NCI-H2227 (cell line): ENCODE measurements around the gene KCNH5.

Experiments used
- DNase-seq: peaks from one replicate; lab custom pipeline; 2025; ENCODE audit not compliant: unreplicated experiment; lab: John Stamatoyannopoulos, UW

KCNH5 gene

DNA sequence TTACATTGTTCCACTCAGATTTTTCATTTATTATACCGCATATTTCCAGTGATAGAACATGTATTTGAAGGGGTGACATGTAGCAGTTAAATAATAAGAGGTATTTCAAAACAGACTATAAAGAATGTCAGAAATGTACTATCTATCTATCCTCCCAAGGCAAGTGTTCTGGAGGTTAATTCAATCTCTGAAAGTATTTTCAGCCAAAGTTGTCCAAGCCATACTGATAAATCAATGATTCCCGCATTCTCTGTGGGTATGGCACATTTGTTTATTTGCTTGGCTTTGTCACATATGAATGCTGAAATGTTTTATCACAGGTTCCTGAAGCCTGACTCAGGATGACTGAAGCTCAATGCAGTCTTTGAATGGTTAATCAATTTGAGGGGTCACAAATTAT, 35.8 kb downstream of the KCNH5 start:
- DNase-seq, result no peak

DNA sequence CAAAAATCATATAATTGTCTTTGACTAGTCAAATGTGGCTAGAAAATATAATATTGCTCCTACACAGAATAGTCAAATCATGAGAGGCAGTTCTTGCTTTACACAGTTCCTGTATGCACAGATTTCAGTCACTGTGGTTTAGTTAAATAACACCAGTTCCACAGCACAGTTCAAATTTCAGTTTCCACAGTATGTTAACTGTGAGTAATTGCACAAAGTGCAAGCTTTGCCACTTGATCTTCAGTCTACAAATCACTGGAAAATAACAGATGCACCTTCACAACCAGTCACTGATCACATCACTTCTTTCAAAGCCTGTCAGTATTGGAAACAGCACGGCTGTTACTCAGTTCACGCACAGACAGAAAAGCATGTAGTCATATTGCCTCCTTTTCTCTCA, 38.7 kb downstream of the KCNH5 start:
- DNase-seq, result no peak

DNA sequence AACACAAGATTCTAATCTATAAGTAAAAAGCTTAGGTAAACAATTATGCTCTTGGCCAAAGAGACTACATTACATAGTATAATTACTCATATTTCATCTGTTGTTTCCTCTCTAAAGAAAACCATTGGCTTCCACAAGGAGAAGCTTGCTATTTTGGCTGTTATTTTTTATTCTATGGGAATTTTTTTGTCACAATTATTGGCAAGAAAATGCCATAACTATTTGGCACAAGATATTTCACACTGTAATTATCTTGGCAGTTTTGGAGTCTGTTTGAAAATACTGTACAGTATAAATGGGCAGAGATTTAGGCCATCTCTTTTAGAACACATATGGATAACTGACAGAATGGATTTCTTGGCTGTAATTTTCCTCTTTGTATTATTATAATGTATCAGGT, 51.2 kb downstream of the KCNH5 start:
- no peak for DNase-seq

DNA sequence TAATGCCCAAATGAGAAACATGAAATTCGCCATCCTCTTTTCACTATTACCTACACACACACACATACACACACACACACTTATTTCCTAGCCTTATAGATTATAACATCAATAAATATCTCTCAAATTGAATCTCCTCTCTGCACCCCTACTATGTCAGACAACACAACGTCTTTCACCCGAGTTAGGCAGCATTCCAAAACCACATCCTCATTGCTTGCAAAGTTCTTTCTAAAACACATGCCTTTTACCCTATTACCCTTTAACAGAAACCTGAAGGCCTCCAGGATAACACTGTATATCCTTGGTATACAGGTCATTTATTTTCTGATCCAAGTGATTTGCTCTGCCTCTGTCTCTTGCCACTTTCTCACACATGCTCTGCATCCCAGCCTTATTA, 56.3 kb downstream of the KCNH5 start:
- DNase-seq, result no peak

DNA sequence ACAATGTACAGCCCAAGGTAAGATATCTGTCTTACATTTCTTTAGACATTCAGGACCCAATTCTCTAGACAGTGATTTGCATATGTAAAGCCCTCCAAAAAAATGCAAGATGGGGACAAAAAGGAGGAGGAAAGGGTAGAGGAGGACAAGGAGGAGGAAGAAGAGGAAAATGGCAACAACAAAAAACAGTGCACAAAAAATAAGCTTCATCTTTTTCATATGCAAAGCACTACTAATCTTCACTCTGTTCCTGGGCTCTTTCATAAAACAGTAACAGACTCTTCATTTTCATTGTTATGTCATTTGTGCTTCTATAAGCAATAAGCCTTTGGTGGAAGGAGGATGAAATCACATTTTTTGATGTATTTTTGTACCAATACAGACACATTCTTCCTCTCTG, 61.4 kb downstream of the KCNH5 start:
- no peak for DNase-seq

DNA sequence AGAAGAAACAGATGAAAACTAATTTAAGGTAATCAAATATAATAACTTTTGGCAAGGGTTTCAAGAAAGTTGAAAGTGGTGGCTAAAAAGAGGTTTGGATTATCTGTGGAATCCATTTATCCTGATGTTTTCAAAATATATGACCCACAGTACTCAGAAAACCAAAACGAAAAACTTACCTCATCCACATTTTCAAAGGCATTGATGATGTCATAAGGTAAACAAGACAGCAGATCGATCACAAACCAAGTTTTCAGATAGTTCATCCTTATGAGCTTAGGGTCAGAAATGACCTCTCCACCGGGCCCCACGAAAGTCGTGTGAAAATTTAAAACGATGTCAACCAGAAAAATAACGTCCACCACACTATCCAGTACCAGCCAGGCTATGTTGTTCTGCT, 64.6 kb downstream of the KCNH5 start:
- no peak for DNase-seq

DNA sequence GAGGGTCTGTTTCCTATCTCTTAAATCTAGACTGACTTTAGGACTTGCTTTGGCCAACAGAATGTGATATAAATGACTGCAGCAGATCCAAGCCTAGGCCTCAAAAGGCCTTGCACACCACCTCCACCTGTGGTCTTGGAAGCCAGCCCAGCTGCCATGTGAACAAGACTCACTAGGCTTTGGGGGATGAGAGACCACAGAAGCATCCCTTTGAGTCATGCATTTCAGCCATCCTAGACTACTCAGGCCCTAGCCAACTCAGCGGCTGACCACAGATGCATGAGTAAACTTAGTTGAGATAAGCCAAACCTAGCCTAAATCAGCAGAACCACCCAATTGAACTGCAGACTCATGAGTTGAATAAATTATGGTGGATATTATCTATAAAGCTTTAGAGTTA, 87.7 kb downstream of the KCNH5 start:
- DNase-seq, result no peak

DNA sequence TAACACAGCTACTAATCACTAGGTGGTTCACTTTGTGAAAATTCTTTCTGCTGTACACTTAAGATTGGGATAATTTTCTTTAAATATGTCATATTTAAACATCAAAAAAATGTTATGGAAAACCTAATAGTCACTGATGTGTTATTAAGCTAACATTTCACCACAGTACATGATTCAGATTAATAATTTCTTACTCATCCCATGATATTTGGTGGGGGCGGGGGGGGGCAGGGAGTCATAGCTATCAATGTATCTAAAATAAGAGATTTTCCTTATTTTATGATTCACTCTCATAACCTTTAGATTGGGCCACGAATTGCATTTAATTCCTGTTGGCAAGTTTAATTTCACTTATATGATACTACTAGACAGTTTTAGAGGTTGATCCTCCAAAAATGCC, 88.8 kb downstream of the KCNH5 start:
- DNase-seq, result no peak

DNA sequence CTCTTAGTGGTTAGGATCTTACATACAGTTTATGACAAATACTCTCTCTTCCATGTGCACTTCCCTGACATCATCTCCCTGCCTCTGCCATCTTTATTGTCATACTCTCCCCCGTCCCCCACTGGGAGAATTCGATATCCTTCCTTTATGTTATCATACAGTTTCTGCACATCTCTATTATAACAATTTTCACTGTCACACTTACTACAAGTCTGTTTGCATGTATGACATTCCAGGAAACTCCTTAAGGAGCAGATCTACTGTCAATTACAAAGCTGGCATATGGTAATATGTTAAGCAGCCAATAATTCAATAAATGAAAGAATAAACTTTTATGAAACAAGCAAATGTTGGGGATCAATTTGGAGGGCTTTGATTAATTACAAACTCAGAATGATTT, 91.1 kb downstream of the KCNH5 start:
- DNase-seq, result no peak

DNA sequence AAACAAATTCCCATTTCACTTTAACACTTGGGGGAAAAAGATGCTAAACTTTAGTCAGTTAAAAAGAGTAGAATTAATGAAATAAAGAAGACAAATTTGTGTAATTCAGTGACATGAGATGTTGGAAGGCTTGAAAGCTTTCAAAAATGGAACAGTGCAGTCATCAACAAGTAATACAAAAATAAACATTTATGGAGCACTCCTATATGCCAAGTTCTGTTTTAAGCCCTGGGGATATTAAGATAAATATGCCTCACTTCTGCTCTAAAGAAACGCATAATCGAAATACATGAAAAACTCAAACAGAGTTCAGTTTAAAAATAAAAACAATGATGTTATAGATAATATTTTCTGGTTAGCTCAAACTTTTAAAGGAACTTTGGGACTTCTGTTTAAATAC, 93.0 kb downstream of the KCNH5 start:
- no peak for DNase-seq

DNA sequence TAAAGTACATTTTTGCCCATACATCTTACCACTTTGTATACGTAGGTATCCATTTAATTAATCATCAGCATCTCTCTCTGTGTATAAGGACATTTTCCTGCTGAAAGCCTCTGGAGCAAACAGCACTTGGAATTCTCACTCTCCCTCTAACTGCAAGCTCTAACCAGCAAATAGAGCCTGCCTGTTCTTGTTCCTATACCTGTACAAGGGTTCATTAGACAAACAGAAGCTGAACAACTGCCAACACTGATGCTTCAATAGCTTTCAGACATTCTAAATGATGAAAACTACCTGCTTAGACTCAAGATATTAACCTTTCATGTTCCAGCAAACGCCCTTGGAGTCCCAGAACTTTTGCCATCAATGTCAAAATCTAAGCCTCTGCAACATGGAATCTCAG, 98.0 kb downstream of the KCNH5 start:
- DNase-seq, result no peak

DNA sequence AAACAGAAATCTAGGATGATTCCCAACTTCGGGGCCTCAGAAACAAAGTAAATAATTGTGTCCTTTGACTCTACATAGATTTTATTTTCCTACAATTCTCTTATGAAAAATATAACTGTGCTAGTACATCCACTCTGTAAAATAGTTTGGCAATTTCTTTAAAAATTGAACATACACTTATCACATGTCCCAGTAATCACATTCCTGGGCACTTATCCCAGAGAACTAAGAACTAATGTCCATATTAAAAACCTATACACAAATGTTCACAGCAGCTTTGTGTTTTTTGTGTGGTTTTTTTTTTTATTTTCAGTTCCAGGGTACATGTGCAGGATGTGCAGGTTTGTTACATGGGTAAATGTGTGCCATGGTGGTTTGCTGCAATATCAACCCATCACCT, 99.0 kb downstream of the KCNH5 start:
- no peak for DNase-seq

DNA sequence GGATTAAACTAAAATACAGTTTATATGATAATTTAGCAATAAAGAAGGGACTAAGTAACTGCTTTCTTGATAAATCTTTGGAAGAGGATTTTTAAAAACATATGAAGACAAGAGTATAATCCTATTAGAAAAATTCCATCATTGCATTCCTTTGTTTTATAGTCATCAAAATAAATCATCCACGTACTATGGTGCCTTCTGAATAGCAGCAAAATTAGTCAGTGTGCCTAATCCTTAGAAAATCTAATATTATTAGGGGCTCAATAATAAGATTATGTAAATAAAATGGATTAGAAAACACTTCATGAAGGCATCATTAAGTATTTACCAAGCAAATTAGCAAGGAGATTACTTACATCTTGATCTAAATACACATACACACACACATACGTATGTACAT, 102.1 kb downstream of the KCNH5 start:
- DNase-seq, result no peak

DNA sequence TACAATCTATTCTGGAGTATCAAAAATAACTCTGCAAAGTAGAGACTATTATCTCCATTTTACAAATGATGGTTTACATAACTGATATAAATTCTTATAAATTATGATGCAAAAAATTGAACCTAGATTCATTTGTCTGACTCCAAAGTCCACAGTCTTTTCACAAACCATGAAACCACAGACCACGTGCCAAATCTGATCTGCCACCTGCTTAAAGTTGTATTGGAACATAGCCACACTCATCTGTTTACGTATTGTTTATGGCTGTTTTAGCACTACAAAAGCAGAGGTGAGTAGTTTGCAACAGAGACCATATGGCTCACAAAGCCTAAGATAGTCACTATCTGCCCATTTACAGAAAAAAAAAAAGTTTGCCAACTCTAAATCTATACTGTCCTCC, 105.3 kb downstream of the KCNH5 start:
- DNase-seq, result no peak

DNA sequence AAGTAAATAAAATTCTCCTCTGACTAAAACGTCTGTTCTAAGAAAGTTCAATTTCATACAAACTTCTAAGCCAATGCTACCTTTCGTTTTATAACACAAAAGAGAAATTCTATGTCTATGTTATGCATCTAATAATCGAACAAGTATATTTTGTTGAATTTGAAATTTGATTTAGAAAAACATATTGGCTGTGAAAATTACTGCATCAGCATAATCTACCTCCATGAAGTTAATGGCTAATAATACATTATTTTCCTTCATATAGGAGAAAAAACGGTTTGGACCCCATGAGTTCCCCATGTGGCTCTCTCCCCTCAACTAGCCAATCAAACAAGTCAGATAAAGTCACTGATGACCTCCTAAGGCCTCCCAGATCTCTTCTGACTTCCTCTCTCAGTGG, 106.5 kb downstream of the KCNH5 start:
- DNase-seq, result no peak

DNA sequence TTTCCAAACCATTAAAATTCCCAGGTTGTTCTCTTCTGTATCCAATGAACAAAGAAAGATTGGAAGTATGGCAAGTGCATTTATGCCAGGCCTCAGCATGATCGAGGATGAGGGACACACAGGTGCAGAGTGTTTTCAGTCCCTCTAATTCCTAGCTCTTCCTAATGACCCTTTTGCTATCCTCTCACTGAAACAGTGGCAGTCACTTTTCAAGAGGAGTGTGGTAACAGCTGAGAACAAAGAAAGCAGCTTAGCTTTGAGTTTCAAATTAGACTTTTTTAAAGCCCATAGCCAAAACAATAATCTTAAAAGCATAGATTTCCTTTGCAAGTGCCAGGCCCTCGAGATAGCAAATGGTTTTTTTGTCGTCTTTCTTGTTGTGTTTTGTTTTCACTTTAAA, 110.8 kb downstream of the KCNH5 start:
- no peak for DNase-seq

DNA sequence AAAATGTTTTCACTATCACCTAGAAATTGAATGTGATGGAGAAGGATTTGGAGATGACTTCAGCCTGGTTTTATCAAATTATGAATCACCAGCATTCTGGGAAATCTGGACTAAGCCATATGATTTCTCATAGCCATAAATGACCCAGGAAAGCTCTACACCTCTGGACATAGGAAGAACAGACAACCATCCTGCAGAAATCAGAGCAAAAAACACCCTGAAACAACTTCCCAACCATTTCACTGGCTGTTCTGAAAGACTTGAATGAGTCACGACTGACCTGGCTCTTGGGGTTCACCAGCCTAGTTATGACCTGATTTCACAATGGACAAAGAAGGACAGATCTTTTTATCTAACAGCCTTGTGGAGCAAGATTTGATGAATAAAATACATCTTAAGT, 123.8 kb downstream of the KCNH5 start:
- no peak for DNase-seq

DNA sequence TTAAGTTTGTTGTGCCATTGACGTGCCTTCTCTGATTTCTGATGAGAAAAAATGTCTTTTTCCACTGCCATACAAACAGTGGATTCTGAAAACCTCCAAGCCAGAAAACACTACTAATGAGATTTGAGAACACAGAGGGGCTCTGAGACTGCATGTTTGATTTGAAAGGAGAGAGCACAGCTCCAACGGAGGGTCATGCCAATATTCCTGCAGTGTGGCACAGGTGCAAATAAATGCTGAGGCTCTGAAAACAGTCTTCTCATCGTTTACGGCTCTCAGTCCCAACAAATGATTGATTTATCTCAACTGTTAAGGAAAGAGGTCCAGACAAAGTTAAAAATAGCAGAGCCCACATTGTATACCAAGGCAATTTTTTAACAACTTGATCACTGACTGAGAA, 128.7 kb downstream of the KCNH5 start:
- DNase-seq, result no peak

DNA sequence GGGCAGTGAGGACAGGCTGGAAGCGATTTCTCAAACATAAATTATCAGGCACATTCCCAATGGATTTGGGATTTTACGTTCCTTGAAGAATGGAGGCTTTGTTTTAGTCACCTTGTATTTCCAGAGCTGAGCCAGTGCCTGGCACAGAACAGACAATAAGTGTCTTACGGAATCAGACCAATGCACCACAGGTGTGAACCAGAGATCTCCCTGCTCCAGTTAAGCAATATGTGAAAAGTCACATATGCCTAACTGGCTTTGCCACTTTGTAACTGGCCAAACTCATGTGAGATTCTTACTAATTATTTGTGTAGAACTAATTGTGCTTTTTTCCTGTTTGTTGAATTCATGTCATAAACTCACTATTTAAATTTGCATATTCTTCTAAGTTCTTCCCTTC, 130.4 kb downstream of the KCNH5 start:
- DNase-seq, result no peak

DNA sequence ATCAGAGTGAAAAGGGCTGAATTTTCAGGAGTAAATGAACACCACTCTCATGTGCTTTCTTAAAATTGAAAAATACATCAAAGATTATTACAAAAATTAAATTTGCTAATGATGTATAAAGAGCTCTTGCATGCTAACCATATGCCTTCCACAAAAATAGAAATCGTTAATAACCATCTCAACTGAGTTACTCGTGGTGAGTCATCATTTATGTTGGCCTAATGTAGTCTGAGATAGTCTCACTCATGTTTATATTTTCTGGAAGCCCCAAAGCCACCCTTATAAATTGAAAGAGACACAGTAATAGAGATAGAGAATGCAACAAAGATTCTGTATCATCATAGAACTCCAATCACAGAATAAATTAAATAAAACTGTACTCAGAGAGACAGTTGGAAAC, 131.2 kb downstream of the KCNH5 start:
- DNase-seq, result no peak

DNA sequence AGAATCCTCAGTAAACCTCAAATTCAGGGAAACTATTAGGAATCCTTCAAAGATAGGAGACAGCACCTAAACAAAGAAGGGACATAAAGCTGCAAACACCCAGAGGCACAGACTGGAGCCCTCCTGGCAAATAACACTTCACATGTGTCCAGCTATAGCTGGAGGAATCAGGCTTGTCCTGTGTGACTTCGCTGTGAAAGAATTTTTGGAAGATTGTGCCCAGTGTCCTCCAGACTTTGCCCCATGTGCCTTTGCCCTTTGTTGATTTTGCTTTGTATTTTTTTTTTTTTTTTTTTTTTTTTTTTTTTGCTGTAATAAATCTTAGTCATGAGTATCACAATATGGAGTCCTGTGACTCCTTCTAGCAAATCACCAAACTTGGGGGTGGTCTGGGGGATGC, 136.8 kb downstream of the KCNH5 start:
- no peak for DNase-seq

DNA sequence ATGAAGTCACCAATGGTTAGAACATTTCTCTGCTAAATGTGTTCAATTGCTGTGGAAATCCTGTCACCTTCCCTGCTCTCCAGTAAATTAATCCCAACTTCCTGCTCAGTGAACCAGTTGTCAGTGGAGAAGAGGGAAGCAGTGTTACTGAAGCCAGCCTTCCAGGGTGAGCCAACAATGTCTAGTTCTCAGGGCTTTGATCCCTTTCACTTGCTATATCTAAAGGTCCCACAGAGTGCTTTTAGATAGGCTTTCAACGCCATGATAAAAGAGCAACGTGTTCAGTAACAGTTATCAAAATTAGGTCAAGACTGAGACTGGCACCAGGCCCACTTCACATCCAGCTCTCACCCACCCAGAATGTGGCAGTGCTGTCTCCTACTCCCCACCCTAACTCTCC, 139.7 kb downstream of the KCNH5 start:
- no peak for DNase-seq

DNA sequence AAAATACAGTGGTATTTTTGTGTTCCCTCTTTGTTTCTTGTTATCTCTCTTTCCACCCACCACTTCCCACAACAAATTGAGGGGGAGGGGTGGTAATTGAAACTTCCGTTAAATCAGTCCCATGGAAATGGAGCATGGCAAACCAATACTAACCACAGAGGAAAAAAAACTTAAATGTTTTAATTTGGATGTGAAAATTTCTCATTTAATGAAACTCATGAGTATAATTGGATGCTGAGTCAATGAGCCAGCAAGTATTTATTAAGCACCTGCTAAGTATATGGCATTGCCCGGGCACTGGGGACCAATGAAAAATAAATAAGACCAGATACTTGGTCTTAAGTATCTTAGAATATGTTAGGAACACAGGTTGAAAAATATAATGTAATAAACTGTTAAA, 147.5 kb downstream of the KCNH5 start:
- DNase-seq, result no peak

DNA sequence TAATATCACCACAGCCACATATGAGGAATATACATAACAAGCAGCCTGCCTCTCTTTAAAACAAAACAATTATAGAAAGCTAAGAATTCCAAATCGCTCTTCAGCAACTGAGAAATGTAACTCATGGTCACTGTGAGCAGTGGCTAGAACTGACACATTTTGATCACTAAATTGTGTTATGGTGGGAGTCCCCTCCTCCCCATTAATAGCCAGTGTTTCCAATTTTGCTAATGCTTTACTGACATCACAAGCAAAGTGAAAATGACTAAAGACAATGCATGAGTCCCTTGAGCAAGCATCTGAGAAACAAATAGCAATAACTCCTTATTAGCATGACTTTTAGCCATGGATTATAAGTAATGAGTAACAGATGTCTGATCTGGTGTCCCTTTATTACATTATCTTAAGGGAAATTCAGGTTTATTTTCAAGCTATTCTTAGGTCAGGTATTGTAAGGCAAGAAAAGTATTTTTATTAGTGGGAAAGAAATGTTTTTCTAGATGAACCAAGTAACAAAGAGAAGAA, 148.3 kb downstream of the KCNH5 start:
- no peak for DNase-seq
